Measurements from ENCODE around the gene EDEM3. TPM values are rescaled to one million over a fixed set of nuclear protein-coding genes. Genes with fewer than 3 reads are reported as not detected.

EDEM3 gene
- total RNA-seq, 1 donor from 2014 or later: 46.2 TPM

- no peak for DNase-seq (ENCODE audit: low read depth in 2 of 2)
Observed at GRCh38 chr1:184672013-184672726, 82.5 kb downstream of the EDEM3 start.

GRCh38 chr1:184669391-184669790 lies 85.3 kb downstream of the EDEM3 start:
- DNase-seq (ENCODE audit: low read depth in 2 of 2): no peak

GRCh38 chr1:184665360-184665759 lies 89.3 kb downstream of the EDEM3 start:
- DNase-seq (ENCODE audit: low read depth in 2 of 2): no peak

- no peak for DNase-seq (ENCODE audit: low read depth in 2 of 2)
Observed at GRCh38 chr1:184664661-184665060, 90.0 kb downstream of the EDEM3 start.

GRCh38 chr1:184664042-184664660 lies 90.5 kb downstream of the EDEM3 start:
- peak; percentile 56 to 71 for DNase-seq (ENCODE audit: low read depth in 2 of 2)

- no peak for DNase-seq (ENCODE audit: low read depth in 2 of 2)
Observed at GRCh38 chr1:184661801-184662200, 92.9 kb downstream of the EDEM3 start.

GRCh38 chr1:184660462-184661191 lies 94.0 kb downstream of the EDEM3 start:
- DNase-seq (ENCODE audit: low read depth in 2 of 2): no peak

- no peak for DNase-seq (ENCODE audit: low read depth in 2 of 2)
Observed at GRCh38 chr1:184658055-184658454, 96.6 kb downstream of the EDEM3 start.

- DNase-seq (ENCODE audit: low read depth in 2 of 2): no peak
Observed at GRCh38 chr1:184656221-184656620, 98.4 kb downstream of the EDEM3 start.

GRCh38 chr1:184655185-184655584 lies 99.5 kb downstream of the EDEM3 start:
- DNase-seq (ENCODE audit: low read depth in 2 of 2): no peak

GRCh38 chr1:184650177-184650866 lies 104.3 kb downstream of the EDEM3 start:
- DNase-seq (ENCODE audit: low read depth in 2 of 2): no peak

- DNase-seq (ENCODE audit: low read depth in 2 of 2): no peak
Observed at GRCh38 chr1:184649451-184649888, 105.2 kb downstream of the EDEM3 start.

GRCh38 chr1:184648856-184649201 lies 105.8 kb downstream of the EDEM3 start:
- DNase-seq (ENCODE audit: low read depth in 2 of 2): no peak

GRCh38 chr1:184648160-184648855 lies 106.3 kb downstream of the EDEM3 start:
- no peak for DNase-seq (ENCODE audit: low read depth in 2 of 2)

GRCh38 chr1:184647471-184647870 lies 107.2 kb downstream of the EDEM3 start:
- DNase-seq (ENCODE audit: low read depth in 2 of 2): no peak

- DNase-seq (ENCODE audit: low read depth in 2 of 2): no peak
Observed at GRCh38 chr1:184646824-184647223, 107.8 kb downstream of the EDEM3 start.

- DNase-seq (ENCODE audit: low read depth in 2 of 2): no peak
Observed at GRCh38 chr1:184646178-184646701, 108.4 kb downstream of the EDEM3 start.

GRCh38 chr1:184644771-184645170 lies 109.9 kb downstream of the EDEM3 start:
- no peak for DNase-seq (ENCODE audit: low read depth in 2 of 2)

- DNase-seq (ENCODE audit: low read depth in 2 of 2): no peak
Observed at GRCh38 chr1:184643661-184644060, 111.0 kb downstream of the EDEM3 start.

GRCh38 chr1:184641894-184642293 lies 112.8 kb downstream of the EDEM3 start:
- DNase-seq (ENCODE audit: low read depth in 2 of 2): no peak

GRCh38 chr1:184640505-184640904 lies 114.2 kb downstream of the EDEM3 start:
- no peak for DNase-seq (ENCODE audit: low read depth in 2 of 2)
